Activated effector memory CD4-positive, alpha-beta T cell treated with Interleukin-2 at 50 U/mL for 16 hours (primary cell): ENCODE results near the gene DPPA2.

Source experiments
- DNase-seq: peaks from one replicate; pipeline ENCODE4 v3.0.0-alpha.2; 2020

Gene DPPA2

GRCh38 chr3:109313061-109313460 lies 3.3 kb downstream of the DPPA2 start:
- no peak for DNase-seq

- DNase-seq = no peak
Measured at GRCh38 chr3:109297496-109297895, 18.8 kb downstream of the DPPA2 start.

DNA sequence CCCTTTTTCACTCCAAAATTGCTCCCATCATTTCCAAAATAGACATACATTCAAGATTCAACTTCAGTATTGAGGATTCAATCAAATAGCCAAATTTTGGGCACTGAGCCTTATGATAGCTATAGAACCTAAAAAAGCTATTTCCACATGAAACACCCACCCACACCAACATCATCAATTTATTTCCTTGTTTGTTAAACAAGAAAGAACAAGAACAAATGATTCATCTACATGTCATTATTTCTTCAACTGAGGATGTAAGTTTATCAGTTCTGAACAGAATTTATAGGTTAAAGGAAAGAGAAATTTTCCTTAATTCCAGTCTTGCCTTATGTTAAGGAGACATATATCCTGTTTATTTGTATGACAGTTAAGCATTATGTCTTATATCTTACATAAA lies 32.2 kb downstream of the DPPA2 start:
- DNase-seq = no peak

- no peak for DNase-seq
Measured at GRCh38 chr3:109278546-109278945, 37.8 kb downstream of the DPPA2 start.

- DNase-seq = no peak
Measured at GRCh38 chr3:109278141-109278540, 38.2 kb downstream of the DPPA2 start.

DNA sequence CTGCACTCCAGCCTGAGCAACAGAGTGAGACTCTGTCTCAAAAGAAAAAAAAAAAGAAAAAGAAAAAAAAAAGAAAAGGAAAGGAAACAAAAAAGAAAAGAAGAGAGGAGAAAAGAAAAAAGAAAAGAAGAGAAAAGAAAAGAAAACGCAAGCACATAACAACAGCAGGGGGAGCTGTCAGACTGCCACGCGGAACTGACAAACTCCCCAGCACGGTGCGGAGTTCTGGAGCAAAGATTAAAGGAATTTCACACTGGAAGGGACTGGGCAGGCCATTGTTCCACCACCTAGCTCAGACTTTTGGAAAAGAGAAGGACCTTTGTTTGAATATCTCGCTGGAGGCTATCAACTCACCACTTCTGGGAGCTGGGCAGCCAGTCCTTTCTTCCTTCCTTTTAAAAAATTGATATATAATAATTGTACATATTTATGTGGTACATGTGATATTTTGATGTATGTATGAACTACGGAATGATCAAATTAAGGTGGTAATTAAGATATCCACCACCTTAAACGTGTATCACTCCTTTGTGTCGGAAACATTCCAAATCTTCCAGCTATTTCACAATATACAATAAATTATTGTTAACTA lies 40.5 kb downstream of the DPPA2 start:
- DNase-seq = no peak

DNA sequence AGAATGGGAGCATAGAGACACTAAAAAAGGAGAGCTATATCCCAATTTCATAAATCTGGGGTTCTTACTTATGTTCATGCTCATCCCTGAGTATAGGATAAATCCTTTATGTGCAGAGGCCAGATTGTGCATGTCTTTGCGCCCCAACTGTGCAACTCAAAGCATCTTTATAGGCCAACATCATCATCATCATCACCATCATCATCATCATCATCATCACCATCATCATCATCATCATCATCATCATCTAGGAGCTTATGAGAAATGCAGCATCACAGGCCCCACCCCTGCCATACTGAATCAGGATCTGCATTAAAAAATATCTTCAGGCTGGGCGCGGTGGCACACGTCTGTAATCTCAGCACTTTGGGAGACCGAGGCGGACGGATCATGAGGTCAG lies 45.5 kb downstream of the DPPA2 start:
- DNase-seq = no peak

DNA sequence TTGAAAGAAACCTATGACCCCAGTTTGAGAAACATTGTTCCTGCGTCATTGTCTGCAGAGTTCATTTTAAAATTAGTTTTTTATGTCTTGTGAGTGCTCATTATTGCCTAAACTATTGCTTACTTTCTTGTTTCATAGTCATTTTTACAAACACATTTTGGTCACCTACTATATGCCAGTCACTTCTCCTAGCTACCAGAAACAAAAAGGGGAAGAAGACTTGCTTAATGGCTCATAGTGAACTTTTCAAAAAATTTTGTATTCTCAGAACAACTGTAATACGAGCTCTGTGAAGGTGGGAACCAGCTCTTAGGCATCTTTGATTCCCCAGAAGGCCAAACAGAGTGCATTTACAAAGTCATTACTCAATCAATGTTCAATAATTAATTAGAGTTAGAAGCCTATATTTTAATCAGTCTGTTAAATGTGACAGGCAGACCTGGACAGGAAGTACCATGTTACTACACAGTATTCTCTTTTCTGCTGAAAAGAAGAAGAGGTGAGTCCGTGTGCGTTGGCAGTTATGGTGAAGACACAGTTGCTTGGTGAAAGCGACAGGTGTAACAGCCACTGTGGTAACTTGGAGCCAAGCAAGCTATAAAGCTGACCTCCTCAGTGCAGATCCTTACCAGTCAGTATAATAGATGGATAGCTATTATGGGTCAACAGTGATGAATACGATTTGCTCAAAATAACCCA lies 46.6 kb downstream of the DPPA2 start:
- no peak for DNase-seq

GRCh38 chr3:109268181-109268580 lies 48.1 kb downstream of the DPPA2 start:
- DNase-seq = no peak

DNA sequence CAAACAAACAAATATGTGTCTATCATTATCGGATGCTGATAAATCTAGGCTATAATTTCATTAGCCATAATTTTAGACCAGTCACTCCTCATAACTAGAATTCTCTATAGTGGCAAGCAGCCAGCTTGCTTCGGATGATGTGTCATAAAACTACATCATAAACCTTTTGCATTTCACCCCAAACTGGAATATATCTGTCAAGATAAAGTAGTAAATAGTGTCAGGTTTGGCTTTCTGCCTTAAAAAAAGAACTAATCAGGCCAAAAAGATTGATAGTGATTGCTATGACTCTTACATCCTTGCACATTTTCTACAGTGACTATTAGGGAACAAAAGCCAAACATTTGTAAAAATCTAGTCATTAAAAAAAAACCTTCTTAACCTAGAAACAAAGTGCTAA lies 51.0 kb downstream of the DPPA2 start:
- DNase-seq = no peak

GRCh38 chr3:109257269-109257668 lies 59.0 kb downstream of the DPPA2 start:
- DNase-seq = no peak

GRCh38 chr3:109254770-109255169 lies 61.5 kb downstream of the DPPA2 start:
- no peak for DNase-seq

DNA sequence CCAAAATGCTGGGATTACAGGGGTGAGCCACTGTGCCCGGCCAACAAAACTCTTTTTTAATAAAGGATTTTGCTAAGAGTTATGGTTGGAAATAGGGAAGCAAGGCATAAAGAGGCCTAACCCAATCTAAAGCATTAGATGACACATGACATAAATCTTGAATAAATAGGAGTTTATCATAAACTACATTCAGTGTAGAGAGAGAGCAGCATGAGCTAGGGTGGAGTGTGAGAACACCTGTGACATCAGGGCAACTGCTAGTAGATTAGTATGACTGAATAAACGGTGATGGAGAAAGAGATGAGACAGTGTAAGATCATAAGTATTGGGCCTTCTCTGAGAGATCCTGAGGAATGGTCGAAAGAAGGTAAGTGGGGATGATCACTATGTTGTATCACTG lies 63.7 kb downstream of the DPPA2 start:
- DNase-seq = no peak
